Thoracic aorta (tissue), 2 donors: ENCODE data around the gene CABP1. TPM values are rescaled to one million over a fixed set of nuclear protein-coding genes. Genes with fewer than 3 reads are reported as not detected.

ENCODE experiments used
- ATAC-seq: fragments of 150-250 bp; one replicate; pipeline ENCODE4 v1.8.0; 2017; ENCODE audit warnings: low read depth; ENCODE audit not compliant: insufficient number of reproducible peaks, low FRiP score
- DNase-seq: peaks from one replicate; pipeline ENCODE4 v3.0.0-alpha.2; 2020; ENCODE audit warnings: low spot score
- H3K27ac ChIP-seq, 2 donors: fragments of 200-600 bp; sonication (generic); 1 replicate in 1 of 2; 2 replicates in 1 of 2; pipeline ENCODE4 v1.5.1; 2016; ENCODE audit warnings: mild to moderate bottlenecking in 2 of 2, moderate library complexity in 2 of 2
- H3K27me3 ChIP-seq: fragments of 200-600 bp; sonication (generic); replicated peaks from 2 replicates; pipeline ENCODE4 v1.6.0; 2016; ENCODE audit warnings: mild to moderate bottlenecking; ENCODE audit not compliant: insufficient read depth
- H3K36me3 ChIP-seq: fragments of 200-600 bp; sonication (generic); one replicate; pipeline ENCODE4 v1.5.1; 2016
- H3K4me1 ChIP-seq, 2 donors: fragments of 200-600 bp; sonication (generic); 1 replicate in 1 of 2; 2 replicates in 1 of 2; pipeline versions ENCODE4 v1.5.1 to v1.6.0; 2016; ENCODE audit warnings: low read depth in 2 of 2, mild to moderate bottlenecking in 1 of 2; ENCODE audit not compliant: control insufficient read depth in 1 of 2
- H3K4me3 ChIP-seq: fragments of 200-600 bp; sonication (generic); 2 replicates; pipeline ENCODE4 v1.5.1; 2016; ENCODE audit warnings: mild to moderate bottlenecking
- H3K9me3 ChIP-seq: fragments of 200-600 bp; sonication (generic); 2 replicates; pipeline ENCODE4 v1.5.1; 2016
- total RNA-seq, 2 donors: library from RNA; depleted of rRNA; stranded (reverse); fragments of >200 nt; gene quantifications; one replicate each; pipeline versions ENCODE4 v1.1.0 to v1.2.3, GENCODE V29; 2016
- TF ChIP-seq, protein P1 (sequence below): fragments of 200-600 bp; sonication (generic); IDR thresholded peaks from one replicate; pipeline ENCODE4 v1.5.1; 2019; ENCODE audit warnings: antibody characterized with exemption

The CABP1 gene
- 1 to 10 TPM in 1 of 2 donors, not detected in 1; 1.4 TPM for total RNA-seq

- DNase-seq (no peak), ATAC-seq (no peak)
- H3K27me3 ChIP-seq, result peaks cover 19% of the 10 kb centered on the region
- peaks cover 8 to 15% of the 10 kb centered on the region in 2 donors for H3K4me1 ChIP-seq
- no peak within 1 kb of the TSS for H3K27ac ChIP-seq
- TF ChIP-seq, protein P1, sequence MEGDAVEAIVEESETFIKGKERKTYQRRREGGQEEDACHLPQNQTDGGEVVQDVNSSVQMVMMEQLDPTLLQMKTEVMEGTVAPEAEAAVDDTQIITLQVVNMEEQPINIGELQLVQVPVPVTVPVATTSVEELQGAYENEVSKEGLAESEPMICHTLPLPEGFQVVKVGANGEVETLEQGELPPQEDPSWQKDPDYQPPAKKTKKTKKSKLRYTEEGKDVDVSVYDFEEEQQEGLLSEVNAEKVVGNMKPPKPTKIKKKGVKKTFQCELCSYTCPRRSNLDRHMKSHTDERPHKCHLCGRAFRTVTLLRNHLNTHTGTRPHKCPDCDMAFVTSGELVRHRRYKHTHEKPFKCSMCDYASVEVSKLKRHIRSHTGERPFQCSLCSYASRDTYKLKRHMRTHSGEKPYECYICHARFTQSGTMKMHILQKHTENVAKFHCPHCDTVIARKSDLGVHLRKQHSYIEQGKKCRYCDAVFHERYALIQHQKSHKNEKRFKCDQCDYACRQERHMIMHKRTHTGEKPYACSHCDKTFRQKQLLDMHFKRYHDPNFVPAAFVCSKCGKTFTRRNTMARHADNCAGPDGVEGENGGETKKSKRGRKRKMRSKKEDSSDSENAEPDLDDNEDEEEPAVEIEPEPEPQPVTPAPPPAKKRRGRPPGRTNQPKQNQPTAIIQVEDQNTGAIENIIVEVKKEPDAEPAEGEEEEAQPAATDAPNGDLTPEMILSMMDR, result no peak
- H3K36me3 ChIP-seq, result no peaks in the 10 kb centered on the region
- peak within 1 kb of the TSS; percentile 64 for H3K4me3 ChIP-seq
- H3K9me3 ChIP-seq, result no peaks in the 10 kb centered on the region
Observed at GRCh38 chr12:120639771-120640721, at the start of gene CABP1. Gene CABP1 (plus strand): TSS chr12:120640626. CDS start chr12:120640686, 60 bp downstream.

DNA sequence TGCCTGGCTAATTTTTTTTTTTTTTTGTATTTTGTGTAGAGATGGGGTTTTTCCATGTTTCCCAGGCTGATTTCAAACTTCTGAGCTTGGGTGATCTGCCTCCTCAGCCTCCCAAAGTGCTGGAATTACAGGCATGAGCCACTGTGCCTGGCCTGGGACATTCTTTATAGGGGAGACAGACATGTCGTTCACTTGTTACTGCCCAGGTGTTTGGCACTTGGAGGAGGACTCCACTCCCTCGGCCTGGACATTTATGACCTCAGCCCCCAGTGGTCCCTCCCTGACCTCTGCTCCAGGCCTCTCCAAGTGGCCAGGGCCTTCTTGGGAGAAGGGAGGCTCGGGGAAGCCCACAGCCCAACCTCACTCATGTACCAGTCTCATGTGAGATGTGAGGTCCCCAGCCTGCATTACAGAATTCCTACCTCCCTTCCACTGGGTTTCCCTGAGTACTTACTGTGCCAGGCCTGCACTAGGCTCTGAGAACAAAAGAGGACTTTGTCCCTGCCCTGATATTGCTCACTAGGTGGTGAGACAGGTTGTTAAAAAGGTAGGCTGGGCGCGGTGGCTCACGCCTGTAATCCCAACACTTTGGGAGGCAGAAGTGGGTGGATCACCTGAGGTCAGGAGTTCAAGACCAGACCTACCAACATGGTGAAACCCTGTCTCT, 49.6 kb upstream of the CABP1 start:
- ATAC-seq (no peak), DNase-seq (no peak)
- Histone ChIP-seq H3K4me3 (no peak overlapping the region), H3K4me1 (no peaks in the 10 kb centered on the region), H3K36me3 (no peaks in the 10 kb centered on the region), H3K9me3 (no peaks in the 10 kb centered on the region), H3K27me3 (no peaks in the 10 kb centered on the region), H3K27ac (no peak overlapping the region)
- TF ChIP-seq, protein P1, result no peak

DNA sequence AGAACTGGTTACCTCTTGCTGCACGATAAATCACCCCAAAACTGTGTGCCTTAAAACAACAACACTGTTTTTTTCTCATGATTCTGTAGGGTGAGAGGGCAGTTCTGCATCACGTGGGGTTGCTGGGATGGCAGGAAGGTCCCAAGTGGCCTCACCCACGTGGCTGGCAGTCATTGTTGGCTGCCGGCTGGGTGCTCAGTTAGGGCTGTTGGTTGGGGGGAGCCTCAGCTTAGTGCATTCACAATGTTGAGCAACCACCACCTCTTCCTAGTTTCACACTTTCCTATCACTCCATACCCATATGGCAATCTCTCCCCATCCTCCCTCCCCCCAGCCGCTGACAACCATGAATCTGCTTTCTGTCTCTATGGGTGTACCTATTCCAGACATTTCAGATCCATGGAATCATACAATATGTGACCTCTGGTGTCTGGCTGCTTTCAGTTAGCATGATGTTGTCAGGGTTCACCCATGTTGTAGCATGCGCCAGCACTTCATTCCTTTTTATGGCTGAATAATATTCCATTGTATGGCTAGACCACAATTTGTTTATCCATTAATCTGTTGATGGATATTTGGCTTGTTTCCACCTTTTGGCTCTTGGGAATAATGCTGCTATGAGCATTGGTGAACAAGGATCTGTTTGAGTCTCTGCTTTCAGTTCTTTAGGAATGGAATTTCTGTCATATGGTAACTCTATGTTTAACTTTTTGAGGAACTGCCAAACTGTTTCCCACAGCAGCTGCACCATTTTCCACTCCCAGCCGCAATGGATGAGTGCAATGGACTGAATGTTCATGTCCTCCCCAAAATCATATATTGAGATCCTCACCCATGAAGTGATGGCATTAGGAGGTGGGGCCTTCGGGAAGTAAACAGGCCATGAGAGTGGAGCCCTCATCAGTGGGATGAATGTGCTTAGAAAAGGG, 48.0 kb upstream of the CABP1 start:
- Histone ChIP-seq H3K27ac (no peak overlapping the region), H3K9me3 (no peaks in the 10 kb centered on the region), H3K4me1 (no peaks in the 10 kb centered on the region), H3K36me3 (no peaks in the 10 kb centered on the region), H3K27me3 (no peaks in the 10 kb centered on the region), H3K4me3 (no peak overlapping the region)
- DNase-seq, result no peak
- ATAC-seq, result no peak
- TF ChIP-seq, protein P1, result no peak

GRCh38 chr12:120596901-120597300, 43.5 kb upstream of the CABP1 start:
- H3K4me3 ChIP-seq, result no peak overlapping the region
- TF ChIP-seq, protein P1, result no peak
- H3K9me3 ChIP-seq, result no peaks in the 10 kb centered on the region
- no peaks in the 10 kb centered on the region for H3K4me1 ChIP-seq
- H3K27me3 ChIP-seq, result no peaks in the 10 kb centered on the region
- no peaks in the 10 kb centered on the region for H3K36me3 ChIP-seq
- no peak for DNase-seq
- no peak for ATAC-seq
- no peak overlapping the region for H3K27ac ChIP-seq
